Ishikawa (cell line): ENCODE data around the gene LNP1.

Experiments
- CEBPB ChIP-seq: IDR thresholded peaks from 2 replicates; pipeline ENCODE4 v1.6.1; 2012
- CREB1 ChIP-seq: IDR thresholded peaks from 2 replicates; pipeline ENCODE4 v1.6.1; 2012; ENCODE audit warnings: low read depth
- EGR1 ChIP-seq: IDR thresholded peaks from 2 replicates; pipeline ENCODE4 v1.6.1; 2012
- EP300 ChIP-seq: IDR thresholded peaks from 2 replicates; pipeline ENCODE4 v1.6.1; 2012; ENCODE audit warnings: borderline replicate concordance
- FOXM1 ChIP-seq: IDR thresholded peaks from 2 replicates; pipeline ENCODE4 v1.6.1; 2012; ENCODE audit warnings: low read depth, borderline replicate concordance
- MAX ChIP-seq: IDR thresholded peaks from 2 replicates; pipeline ENCODE4 v1.6.1; 2012
- NFIC ChIP-seq: IDR thresholded peaks from 2 replicates; pipeline ENCODE4 v1.6.1; 2012
- RAD21 ChIP-seq: IDR thresholded peaks from 2 replicates; pipeline ENCODE4 v1.6.1; 2012; ENCODE audit warnings: low read depth
- REST ChIP-seq: IDR thresholded peaks from 2 replicates; pipeline ENCODE4 v1.6.1; 2012; ENCODE audit warnings: low read depth, mild to moderate bottlenecking
- TAF1 ChIP-seq: IDR thresholded peaks from 2 replicates; pipeline ENCODE4 v1.6.1; 2012; ENCODE audit warnings: low read depth, mild to moderate bottlenecking
- TCF12 ChIP-seq: IDR thresholded peaks from 2 replicates; pipeline ENCODE4 v1.6.1; 2012; ENCODE audit warnings: low read depth
- TEAD4 ChIP-seq: IDR thresholded peaks from 2 replicates; pipeline ENCODE4 v1.6.1; 2012
- USF1 ChIP-seq: IDR thresholded peaks from 2 replicates; pipeline ENCODE4 v1.6.1; 2012
- YY1 ChIP-seq: IDR thresholded peaks from 2 replicates; pipeline ENCODE4 v1.6.1; 2012; ENCODE audit warnings: low read depth
- ZBTB7A ChIP-seq: IDR thresholded peaks from 2 replicates; pipeline ENCODE4 v1.6.1; 2012; ENCODE audit warnings: low read depth

Gene LNP1

GRCh38 chr3:100407164-100407563 is 5.8 kb downstream of the LNP1 start:
- TF ChIP-seq CREB1 (no peak), TAF1 (no peak), TEAD4 (no peak), ZBTB7A (no peak), MAX (no peak), EGR1 (no peak), USF1 (no peak), NFIC (no peak), CEBPB (no peak), FOXM1 (no peak), EP300 (no peak), YY1 (no peak), REST (no peak), TCF12 (no peak), RAD21 (no peak)

- no peak for TF ChIP-seq NFIC
- no peak for TF ChIP-seq FOXM1
- TF ChIP-seq RAD21: no peak
- no peak for TF ChIP-seq TAF1
- no peak for TF ChIP-seq MAX
- no peak for TF ChIP-seq USF1
- TF ChIP-seq ZBTB7A: no peak
- TF ChIP-seq TCF12: no peak
- no peak for TF ChIP-seq CREB1
Measured at GRCh38 chr3:100407977-100408532, 6.7 kb downstream of the LNP1 start.

GRCh38 chr3:100411091-100411982 is 10.0 kb downstream of the LNP1 start:
- no peak for TF ChIP-seq EGR1
- TF ChIP-seq TAF1: no peak
- TF ChIP-seq USF1: no peak
- no peak for TF ChIP-seq RAD21
- no peak for TF ChIP-seq TEAD4
- no peak for TF ChIP-seq YY1
- TF ChIP-seq ZBTB7A: no peak
- TF ChIP-seq FOXM1: no peak
- TF ChIP-seq EP300: no peak
- TF ChIP-seq CREB1: no peak

GRCh38 chr3:100412912-100413590 is 11.7 kb downstream of the LNP1 start:
- no peak for TF ChIP-seq TCF12
- no peak for TF ChIP-seq USF1
- no peak for TF ChIP-seq EGR1
- no peak for TF ChIP-seq TAF1
- TF ChIP-seq ZBTB7A: no peak
- TF ChIP-seq CREB1: no peak
- no peak for TF ChIP-seq RAD21
- TF ChIP-seq MAX: no peak
- no peak for TF ChIP-seq EP300
- TF ChIP-seq CEBPB: no peak
- no peak for TF ChIP-seq NFIC
- TF ChIP-seq TEAD4: no peak
- TF ChIP-seq FOXM1: no peak
- TF ChIP-seq REST: no peak
- TF ChIP-seq YY1: no peak
